Spleen (tissue), 7 donors: Measurements from ENCODE around the gene KXD1.

Experiments
- POLR2A ChIP-seq, 3 donors: fragments of 450-650 bp; IDR thresholded peaks; one replicate each; pipeline ENCODE4 v1.5.1; 2017; ENCODE audit warnings: antibody characterized with exemption in 3 of 3, mild to moderate bottlenecking in 1 of 3
- POLR2AphosphoS5 ChIP-seq, 3 donors: sonication (generic); formaldehyde crosslinking; IDR thresholded peaks; one replicate each; pipeline ENCODE4 v1.5.1; 2017; ENCODE audit warnings: antibody characterized with exemption in 3 of 3
- TF ChIP-seq, protein P1 (sequence below), 11 experiments: fragments of 200-600 bp in 7 of 11; fragments of 450-650 bp in 4 of 11; sonication (generic) in 4 of 11; IDR thresholded peaks in 8 of 11; conservative IDR thresholded peaks in 3 of 11; 1 replicate in 7 of 11; 2 replicates in 4 of 11; pipeline versions ENCODE4 v1.4.0 to v1.8.0; 2016 to 2021; ENCODE audit warnings: antibody characterized with exemption in 11 of 11, inconsistent platforms in 4 of 11, mild to moderate bottlenecking in 1 of 11
- donor health status: DM: no; HTN: no; CAD: no; lungs with moderate emphysema.
- donor health status: DM: no; HTN: no; CAD: no.
- donor health status: DM: no; HTN: no; CAD: no.

DNA sequence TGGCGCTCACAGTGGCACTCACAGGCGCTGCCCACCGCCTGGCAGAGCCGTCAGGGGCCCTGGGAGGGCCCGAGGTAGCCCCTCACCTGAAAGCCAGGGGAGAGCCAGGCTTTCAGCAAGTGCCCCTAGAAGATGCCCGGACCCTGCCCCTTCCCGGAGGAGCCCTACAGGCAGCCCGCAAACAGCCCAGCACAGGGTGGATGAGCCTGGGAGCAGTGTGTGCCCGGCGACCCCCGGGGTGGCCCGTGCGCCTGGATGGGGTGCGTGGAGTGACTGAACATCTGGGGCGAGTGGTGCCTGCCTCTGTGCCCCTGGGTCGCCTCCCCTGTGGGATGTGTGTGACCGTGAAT, 47.5 kb downstream of the KXD1 start:
- no peak for TF ChIP-seq POLR2A (IDR thresholded peaks at IDR 0.05)
- TF ChIP-seq, protein P1, sequence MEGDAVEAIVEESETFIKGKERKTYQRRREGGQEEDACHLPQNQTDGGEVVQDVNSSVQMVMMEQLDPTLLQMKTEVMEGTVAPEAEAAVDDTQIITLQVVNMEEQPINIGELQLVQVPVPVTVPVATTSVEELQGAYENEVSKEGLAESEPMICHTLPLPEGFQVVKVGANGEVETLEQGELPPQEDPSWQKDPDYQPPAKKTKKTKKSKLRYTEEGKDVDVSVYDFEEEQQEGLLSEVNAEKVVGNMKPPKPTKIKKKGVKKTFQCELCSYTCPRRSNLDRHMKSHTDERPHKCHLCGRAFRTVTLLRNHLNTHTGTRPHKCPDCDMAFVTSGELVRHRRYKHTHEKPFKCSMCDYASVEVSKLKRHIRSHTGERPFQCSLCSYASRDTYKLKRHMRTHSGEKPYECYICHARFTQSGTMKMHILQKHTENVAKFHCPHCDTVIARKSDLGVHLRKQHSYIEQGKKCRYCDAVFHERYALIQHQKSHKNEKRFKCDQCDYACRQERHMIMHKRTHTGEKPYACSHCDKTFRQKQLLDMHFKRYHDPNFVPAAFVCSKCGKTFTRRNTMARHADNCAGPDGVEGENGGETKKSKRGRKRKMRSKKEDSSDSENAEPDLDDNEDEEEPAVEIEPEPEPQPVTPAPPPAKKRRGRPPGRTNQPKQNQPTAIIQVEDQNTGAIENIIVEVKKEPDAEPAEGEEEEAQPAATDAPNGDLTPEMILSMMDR (IDR thresholded peaks at IDR 0.05 in 8 of 11, conservative IDR thresholded peaks at IDR 0.05 in 3 of 11) = no peak
- no peak for TF ChIP-seq POLR2AphosphoS5 (IDR thresholded peaks at IDR 0.05)
